Endothelial cell (in vitro differentiated cells): Measurements from ENCODE around the gene SLC19A1. TPM values are rescaled to one million over a fixed set of nuclear protein-coding genes. Genes with fewer than 3 reads are reported as not detected.

Experiments used
- DNase-seq: peaks from one replicate; pipeline ENCODE4 v3.0.0; 2021; ENCODE audit warnings: low spot score
- H3K27ac Mint-ChIP-seq: one replicate; pipeline ENCODE4 v1.8.0; 2021; ENCODE audit warnings: mixed read lengths, inconsistent platforms; ENCODE audit not compliant: unreplicated experiment
- H3K27me3 Mint-ChIP-seq: one replicate; pipeline ENCODE4 v1.8.0; 2021; ENCODE audit warnings: mild to moderate bottlenecking, moderate library complexity, mixed read lengths, inconsistent platforms; ENCODE audit not compliant: unreplicated experiment
- H3K36me3 Mint-ChIP-seq: one replicate; pipeline ENCODE4 v1.8.0; 2021; ENCODE audit warnings: mild to moderate bottlenecking, low read depth, mixed read lengths, inconsistent platforms; ENCODE audit not compliant: unreplicated experiment
- H3K4me1 Mint-ChIP-seq: one replicate; pipeline ENCODE4 v1.8.0; 2021; ENCODE audit warnings: mild to moderate bottlenecking, mixed read lengths, inconsistent platforms; ENCODE audit not compliant: unreplicated experiment
- H3K4me3 Mint-ChIP-seq: one replicate; pipeline ENCODE4 v1.8.0; 2021; ENCODE audit warnings: mild to moderate bottlenecking, mixed read lengths, inconsistent platforms; ENCODE audit not compliant: unreplicated experiment
- H3K9me3 Mint-ChIP-seq: one replicate; pipeline ENCODE4 v1.8.0; 2021; ENCODE audit warnings: mixed read lengths, inconsistent platforms; ENCODE audit not compliant: unreplicated experiment
- CTCF ChIP-seq: fragments of 200-600 bp; sonication (generic); IDR thresholded peaks from one replicate; pipeline ENCODE4 v1.5.0; 2021; ENCODE audit warnings: antibody characterized with exemption; ENCODE audit not compliant: unreplicated experiment
- total RNA-seq: library from RNA; stranded (reverse); fragmentation: NEBNext Ultra II Directional; extraction: Animal tissue kit (Norgen Biotek cat#: 25700); gene quantifications from one replicate; pipeline ENCODE4 v1.2.1, GENCODE V29; 2021; ENCODE audit not compliant: unreplicated experiment

SLC19A1 gene
- total RNA-seq, 1 donor from 2014 or later, result 27.1 TPM

GRCh38 chr21:45508607-45509565 lies 33.4 kb downstream of the SLC19A1 start:
- DNase-seq, result no peak
- Mint-ChIP-seq H3K4me1 (no peaks in the 10 kb centered on the region), H3K9me3 (no peaks in the 10 kb centered on the region), H3K36me3 (no peaks in the 10 kb centered on the region), H3K27me3 (peaks cover 7% of the 10 kb centered on the region), H3K27ac (no peak overlapping the region), H3K4me3 (no peak overlapping the region)
- TF ChIP-seq CTCF, result no peak

GRCh38 chr21:45507888-45508508 lies 34.2 kb downstream of the SLC19A1 start:
- no peak for TF ChIP-seq CTCF
- H3K27me3 Mint-ChIP-seq, result peaks cover 6% of the 10 kb centered on the region
- DNase-seq, result no peak
- peak overlapping the region; percentile 52 for H3K27ac Mint-ChIP-seq
- no peaks in the 10 kb centered on the region for H3K4me1 Mint-ChIP-seq
- no peaks in the 10 kb centered on the region for H3K9me3 Mint-ChIP-seq
- no peak overlapping the region for H3K4me3 Mint-ChIP-seq
- H3K36me3 Mint-ChIP-seq, result no peaks in the 10 kb centered on the region

- TF ChIP-seq CTCF, result no peak
- H3K36me3 Mint-ChIP-seq, result no peaks in the 10 kb centered on the region
- no peak overlapping the region for H3K4me3 Mint-ChIP-seq
- DNase-seq, result no peak
- no peaks in the 10 kb centered on the region for H3K4me1 Mint-ChIP-seq
- H3K27ac Mint-ChIP-seq, result peak overlapping the region; percentile 52
- H3K9me3 Mint-ChIP-seq, result no peaks in the 10 kb centered on the region
- H3K27me3 Mint-ChIP-seq, result peaks cover 6% of the 10 kb centered on the region
Observed at GRCh38 chr21:45507523-45507875, 34.7 kb downstream of the SLC19A1 start.

- Mint-ChIP-seq H3K27ac (no peak overlapping the region), H3K27me3 (peaks cover 6% of the 10 kb centered on the region), H3K9me3 (no peaks in the 10 kb centered on the region), H3K4me3 (no peak overlapping the region), H3K4me1 (no peaks in the 10 kb centered on the region), H3K36me3 (no peaks in the 10 kb centered on the region)
- TF ChIP-seq CTCF, result no peak
- DNase-seq, result no peak
Observed at GRCh38 chr21:45506836-45507522, 35.3 kb downstream of the SLC19A1 start.
